Measurements from ENCODE around the gene RTL10.

GRCh38 chr22:19897726-19898125, 43.1 kb upstream of the RTL10 start:
- no peak for TF ChIP-seq CTCF (IDR thresholded peaks at IDR 0.05)
- TF ChIP-seq YY1 (IDR thresholded peaks at IDR 0.05; ENCODE audit: low read depth) = no peak
- TF ChIP-seq SMC3 (IDR thresholded peaks at IDR 0.05; ENCODE audit: low read depth, low read length) = no peak
- no peak for TF ChIP-seq MAX (IDR thresholded peaks at IDR 0.05; ENCODE audit: low read depth)
- no peak for TF ChIP-seq EZH2phosphoT487 (IDR thresholded peaks at IDR 0.05; ENCODE audit: borderline replicate concordance, low read depth)
- no peak for TF ChIP-seq USF2 (IDR thresholded peaks at IDR 0.05; ENCODE audit: borderline replicate concordance, low read depth, low read length)
